Right atrium auricular region (tissue), 2 donors: ENCODE results near the gene B4GALNT1. TPM values are rescaled to one million over a fixed set of nuclear protein-coding genes. Genes with fewer than 3 reads are reported as not detected.

ENCODE experiments used
- DNase-seq: peaks from one replicate; pipeline ENCODE4 v3.0.0-alpha.2; 2019; ENCODE audit warnings: low spot score
- H3K27ac ChIP-seq, 2 donors: fragments of 200-600 bp; sonication (generic); 1 replicate in 1 of 2; 2 replicates in 1 of 2; pipeline ENCODE4 v1.5.1; 2016 to 2019
- H3K27me3 ChIP-seq, 2 donors: fragments of 200-600 bp; sonication (generic); one replicate each; pipeline versions ENCODE4 v1.5.1 to v1.6.0; 2017 to 2019
- H3K36me3 ChIP-seq: fragments of 200-600 bp; sonication (generic); one replicate; pipeline ENCODE4 v1.5.1; 2016
- H3K4me1 ChIP-seq, 2 donors: fragments of 200-600 bp; sonication (generic); one replicate each; pipeline versions ENCODE4 v1.5.1 to v1.6.0; 2017 to 2019
- H3K4me3 ChIP-seq, 2 donors: fragments of 200-600 bp; sonication (generic); 1 replicate in 1 of 2; 2 replicates in 1 of 2; pipeline ENCODE4 v1.5.1; 2017 to 2019; ENCODE audit warnings: mild to moderate bottlenecking in 1 of 2, moderate library complexity in 1 of 2
- H3K9me3 ChIP-seq, 2 donors: fragments of 200-600 bp; sonication (generic); one replicate each; pipeline ENCODE4 v1.5.1; 2019
- CTCF ChIP-seq, 2 donors: fragments of 200-600 bp; sonication (generic); IDR thresholded peaks; one replicate each; pipeline ENCODE4 v1.5.1; 2019; ENCODE audit warnings: antibody characterized with exemption in 2 of 2
- total RNA-seq, 2 donors: library from RNA; depleted of rRNA; stranded (reverse); fragments of >200 nt; gene quantifications; one replicate each; pipeline ENCODE4 v1.1.0, GENCODE V29; 2016

The B4GALNT1 gene
- total RNA-seq, 2 donors from 2014 or later = 3.5 to 4.4 TPM

- Histone ChIP-seq H3K27ac (no peak overlapping the region), H3K4me1 (peaks cover 0 to 31% of the 10 kb centered on the region in 2 donors), H3K4me3 (no peak overlapping the region), H3K27me3 (peaks cover 3 to 13% of the 10 kb centered on the region in 2 donors), H3K36me3 (no peaks in the 10 kb centered on the region), H3K9me3 (no peaks in the 10 kb centered on the region)
- no peak for TF ChIP-seq CTCF (IDR thresholded peaks at IDR 0.05)
- peak; percentile 38 for DNase-seq
Measured at GRCh38 chr12:57629897-57630471, 3.0 kb downstream of the B4GALNT1 start.

GRCh38 chr12:57628280-57629191 is 4.5 kb downstream of the B4GALNT1 start:
- H3K4me3 ChIP-seq = no peak overlapping the region
- DNase-seq = no peak

GRCh38 chr12:57627501-57628279 is 5.3 kb downstream of the B4GALNT1 start:
- Histone ChIP-seq H3K4me3 (peak overlapping the region in 1 of 2 donors; percentile 13), H3K27ac (no peak overlapping the region), H3K27me3 (peaks cover 3 to 13% of the 10 kb centered on the region in 2 donors), H3K9me3 (no peaks in the 10 kb centered on the region), H3K36me3 (no peaks in the 10 kb centered on the region), H3K4me1 (peaks cover 0 to 23% of the 10 kb centered on the region in 2 donors)
- no peak for TF ChIP-seq CTCF (IDR thresholded peaks at IDR 0.05)
- no peak for DNase-seq

More at GRCh38 chr12:57628280-57629191, 4.5 kb downstream of the B4GALNT1 start:
- no peak for TF ChIP-seq CTCF (IDR thresholded peaks at IDR 0.05)
- H3K4me1 ChIP-seq = peaks cover 0 to 31% of the 10 kb centered on the region in 2 donors
- H3K9me3 ChIP-seq = no peaks in the 10 kb centered on the region
- no peak overlapping the region for H3K27ac ChIP-seq
- H3K27me3 ChIP-seq = peaks cover 3 to 13% of the 10 kb centered on the region in 2 donors
- no peaks in the 10 kb centered on the region for H3K36me3 ChIP-seq

GRCh38 chr12:57626921-57627445 is 6.0 kb downstream of the B4GALNT1 start:
- H3K27ac ChIP-seq = no peak overlapping the region
- no peaks in the 10 kb centered on the region for H3K36me3 ChIP-seq
- no peaks in the 10 kb centered on the region for H3K9me3 ChIP-seq
- no peak for DNase-seq
- H3K4me3 ChIP-seq = no peak overlapping the region
- H3K27me3 ChIP-seq = peaks cover 3 to 12% of the 10 kb centered on the region in 2 donors
- no peak for TF ChIP-seq CTCF (IDR thresholded peaks at IDR 0.05)
- peaks cover 0 to 17% of the 10 kb centered on the region in 2 donors for H3K4me1 ChIP-seq

- peaks cover 7 to 12% of the 10 kb centered on the region in 2 donors for H3K27me3 ChIP-seq
- H3K4me1 ChIP-seq = peaks cover 0 to 18% of the 10 kb centered on the region in 2 donors
- H3K36me3 ChIP-seq = no peaks in the 10 kb centered on the region
- no peak for DNase-seq
- no peaks in the 10 kb centered on the region for H3K9me3 ChIP-seq
- no peak overlapping the region for H3K4me3 ChIP-seq
- TF ChIP-seq CTCF (IDR thresholded peaks at IDR 0.05) = no peak
- no peak overlapping the region for H3K27ac ChIP-seq
Measured at GRCh38 chr12:57626111-57626920, 6.7 kb downstream of the B4GALNT1 start.
